Measurements from ENCODE around the gene MAP1LC3B. TPM values are rescaled to one million over a fixed set of nuclear protein-coding genes. Genes with fewer than 3 reads are reported as not detected.
A peak's percentile ranks its signal among the peaks of the same experiment; 100 is the strongest.

Gene MAP1LC3B
- total and polyA plus RNA-seq, 2 of the 8 experiments (the other 6 are each of a cell fraction or from before 2014, with no cell fraction given), result 29.5 to 48.5 TPM

DNA sequence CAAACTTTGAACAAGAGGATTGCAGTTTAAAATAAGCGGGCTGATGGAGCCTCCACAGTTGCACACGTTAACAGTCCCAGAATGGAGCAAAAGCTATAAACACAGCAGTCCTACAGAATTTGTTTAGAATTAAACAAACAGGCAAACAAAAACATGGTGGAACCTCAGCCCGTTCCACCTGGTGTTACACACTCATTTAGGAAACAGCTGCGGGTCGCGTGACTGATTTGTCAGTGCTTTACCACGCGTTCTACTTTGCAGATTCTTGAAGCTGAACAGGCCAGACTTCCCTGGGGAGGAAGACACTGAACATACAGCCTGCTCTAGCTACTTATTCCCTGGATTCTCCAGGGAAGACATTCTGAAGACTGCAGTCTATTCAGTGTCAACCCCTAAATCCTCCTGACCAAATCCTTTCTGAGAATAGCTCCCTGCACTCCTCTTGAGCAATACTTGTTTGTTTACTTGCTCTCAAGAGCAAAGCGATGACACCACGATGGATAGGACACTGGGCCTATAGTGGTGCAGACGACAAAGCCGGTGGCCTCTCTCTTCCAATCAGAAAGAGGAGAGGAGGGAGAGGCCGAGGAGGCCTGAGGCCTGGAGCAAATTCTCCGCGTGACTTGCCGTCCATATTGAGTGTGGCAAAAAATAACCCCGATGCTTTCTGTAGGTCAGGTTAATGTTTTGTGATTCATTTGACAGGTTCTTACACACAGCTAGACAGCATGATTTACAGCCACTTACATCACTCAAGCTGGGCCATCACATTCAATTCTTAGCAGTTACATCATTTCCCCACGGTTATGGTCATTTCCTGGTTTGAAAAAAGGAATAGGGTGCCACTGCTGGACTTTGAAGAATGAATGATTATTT is 4.0 kb upstream of the MAP1LC3B start (continued):
- TF ChIP-seq TAF1 (IDR thresholded peaks at IDR 0.05; ENCODE audit: low read depth, low read length) (peak; percentile 59; the same call in 1 of the 2 replicates), TBP (IDR thresholded peaks at IDR 0.05; ENCODE audit: low read depth, low read length) (peak; percentile 52; the same call in 1 of the 2 replicates), YY1 (IDR thresholded peaks at IDR 0.05; ENCODE audit: low read depth, low read length) (peak; percentile 99), ZNF274 (IDR thresholded peaks at IDR 0.05; ENCODE audit: borderline replicate concordance, extremely low read depth, low read length) (no peak), RFX5 (IDR thresholded peaks at IDR 0.05; ENCODE audit: borderline replicate concordance, low read depth, low read length) (no peak), KDM4A (IDR thresholded peaks at IDR 0.05; ENCODE audit: low read depth, low read length, severe bottlenecking) (no peak), CREB1 (IDR thresholded peaks at IDR 0.05) (peak; percentile 82)
